Adipose tissue (tissue), 3 donors: Measurements from ENCODE around the gene KDELR1. TPM values are rescaled to one million over a fixed set of nuclear protein-coding genes. Genes with fewer than 3 reads are reported as not detected.
A peak's percentile ranks its signal among the peaks of the same experiment; 100 is the strongest.

Experiments
- H3K27ac ChIP-seq: one replicate; pipeline ENCODE4 v1.5.1; 2013; ENCODE audit warnings: low read depth, low read length
- WGBS, 3 donors: extraction: QIAGEN DNeasy Blood & Tissue Kit; methylation state at CpG; one replicate each; pipeline ENCODE4 v1.1.7; 2013; 5-methylcytosine and 5-hydroxymethylcytosine counted together
- polyA plus RNA-seq, 3 donors: library from polyadenylated mRNA; stranded (reverse); fragments of 200-250 nt; gene quantifications; one replicate each; pipeline ENCODE4 v1.2.3, GENCODE V29; 2013
- donor health status: healthy with polysubstance abuse.
- donor health status: Bipolar disorder and iron deficiency.
- donor health status: healthy.

KDELR1 gene
- polyA plus RNA-seq, 3 donors, result 86.8 to 98.2 (median 95.7) TPM

GRCh38 chr19:48354332-48354992, 36.9 kb downstream of the KDELR1 start:
- WGBS, 3 donors, result 81 to 93% (median 89%) methylated on average over 15 of the region's 15 CpGs
- no peak overlapping the region for H3K27ac ChIP-seq

DNA sequence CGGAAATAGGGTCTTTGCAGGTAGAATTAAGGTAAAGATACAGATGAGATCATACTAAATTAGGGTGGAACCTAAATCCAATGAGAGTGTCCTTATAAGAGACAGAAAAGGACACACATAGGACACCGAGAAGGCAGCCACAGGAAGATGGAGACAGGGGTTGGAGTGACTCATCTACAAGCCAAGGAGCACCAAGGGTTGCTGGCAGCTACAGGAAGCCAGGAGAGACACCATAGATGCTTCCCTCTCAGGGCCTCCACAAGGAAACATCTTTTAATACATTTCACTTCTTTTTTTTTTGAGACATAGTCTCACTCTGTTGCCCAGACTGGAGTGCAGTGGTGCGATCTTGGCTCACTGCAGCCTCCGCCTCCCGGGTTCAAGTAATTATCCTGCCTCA, 37.7 kb downstream of the KDELR1 start:
- no peak overlapping the region for H3K27ac ChIP-seq
- WGBS, 3 donors, result 87 to 92% (median 89%) methylated on average over 5 of the region's 5 CpGs

DNA sequence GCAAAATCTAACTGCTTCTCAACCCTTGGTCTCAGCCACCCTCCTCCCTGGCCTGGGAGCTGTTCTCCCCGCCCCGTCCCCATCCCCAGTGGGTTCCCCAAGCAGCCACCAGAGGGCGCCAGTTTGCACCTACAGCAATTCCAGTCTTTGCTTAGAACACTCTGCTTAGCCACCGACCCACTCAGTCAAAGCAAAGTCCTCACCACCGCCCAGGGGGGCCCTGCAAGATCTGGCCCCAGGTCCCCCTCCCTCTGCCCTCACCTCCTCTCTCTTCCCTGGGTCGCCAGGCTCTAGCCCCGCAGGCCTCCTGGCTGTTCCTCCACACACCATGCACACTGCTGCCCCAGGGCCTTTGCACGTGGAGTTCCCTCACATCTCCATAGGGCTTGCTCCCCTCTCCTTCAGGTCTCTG, 40.0 kb downstream of the KDELR1 start:
- WGBS, 3 donors, result 44 to 51% (median 45%) methylated on average over 8 of the region's 8 CpGs
- no peak overlapping the region for H3K27ac ChIP-seq

- WGBS, 3 donors, result 91 to 97% (median 93%) methylated on average over 5 of the region's 5 CpGs
Observed at GRCh38 chr19:48350856-48351255, 40.5 kb downstream of the KDELR1 start.

GRCh38 chr19:48348737-48349136, 42.6 kb downstream of the KDELR1 start:
- no peak overlapping the region for H3K27ac ChIP-seq
- WGBS, 3 donors, result 89 to 92% (median 90%) methylated on average over 7 of the region's 7 CpGs

More at GRCh38 chr19:48350856-48351255, 40.5 kb downstream of the KDELR1 start:
- no peak overlapping the region for H3K27ac ChIP-seq

DNA sequence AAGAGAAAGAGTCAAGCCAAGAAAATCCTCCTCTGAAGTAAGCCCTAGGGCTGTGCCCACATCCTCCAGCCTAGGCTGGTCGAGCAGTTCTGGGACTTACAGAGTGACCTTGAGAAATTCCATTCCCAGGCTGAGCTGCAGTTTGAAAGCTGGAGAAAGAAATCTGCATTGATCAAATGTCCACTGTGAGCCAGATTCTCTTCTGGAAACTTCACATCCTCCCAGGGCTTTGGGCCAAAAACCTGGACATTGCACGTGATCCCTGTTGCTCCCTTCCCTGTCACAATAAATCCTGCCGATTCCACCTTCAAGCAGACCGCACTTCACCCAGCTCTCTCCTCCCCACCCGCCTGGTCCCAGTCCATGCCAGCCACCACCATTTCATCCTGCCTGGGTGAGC, 43.3 kb downstream of the KDELR1 start:
- WGBS, 3 donors, result 18 to 65% (median 65%) methylated on average over 5 of the region's 5 CpGs
- H3K27ac ChIP-seq, result no peak overlapping the region

DNA sequence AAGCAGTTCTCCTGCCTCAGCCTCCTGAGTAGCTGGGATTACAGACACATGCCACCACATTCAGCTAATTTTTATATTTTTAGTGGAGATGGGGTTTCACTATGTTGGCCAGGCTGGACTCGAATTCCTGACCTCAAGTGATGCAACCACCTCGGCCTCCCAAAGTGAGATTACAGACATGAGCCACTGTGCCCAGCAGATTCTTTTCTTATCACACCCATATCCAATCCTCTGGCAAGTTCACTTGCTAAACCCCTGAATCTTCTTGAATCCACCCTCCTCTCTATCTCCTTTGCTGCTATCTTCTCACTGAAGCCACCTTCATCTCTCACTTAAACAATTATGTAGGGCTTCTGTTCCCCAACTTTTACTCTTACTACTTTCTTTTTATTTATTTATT, 45.2 kb downstream of the KDELR1 start:
- H3K27ac ChIP-seq, result no peak overlapping the region
- WGBS, 3 donors, result 71 to 95% (median 82%) methylated on average over 2 of the region's 2 CpGs

DNA sequence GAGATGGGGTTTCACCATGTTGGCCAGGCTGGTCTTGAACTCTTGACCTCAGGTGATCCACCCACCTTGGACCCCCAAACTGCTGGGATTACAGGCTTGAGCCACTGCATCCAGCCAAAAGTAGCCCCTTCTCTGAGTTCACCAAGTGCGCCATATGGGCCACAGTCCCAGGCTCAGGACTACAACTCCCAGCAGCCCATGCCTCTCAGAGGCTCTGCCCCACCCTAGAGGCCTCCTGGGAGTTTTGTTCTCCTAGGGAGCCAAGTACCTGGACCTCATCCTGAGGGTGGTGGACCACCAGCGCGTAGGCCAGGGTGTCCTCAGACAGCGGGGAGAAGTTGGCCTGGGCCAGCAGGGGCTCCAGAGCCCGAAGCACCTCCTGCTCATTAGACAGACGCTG, 46.5 kb downstream of the KDELR1 start:
- H3K27ac ChIP-seq, result no peak overlapping the region
- 97 to 99% (median 98%) methylated on average over 6 of the region's 6 CpGs for WGBS, 3 donors

GRCh38 chr19:48342841-48343540, 48.4 kb downstream of the KDELR1 start:
- H3K27ac ChIP-seq, result no peak overlapping the region

GRCh38 chr19:48342414-48342738, 49.0 kb downstream of the KDELR1 start:
- 89 to 92% (median 90%) methylated on average over 20 of the region's 20 CpGs for WGBS, 3 donors
- H3K27ac ChIP-seq, result no peak overlapping the region

More at GRCh38 chr19:48342841-48343540, 48.4 kb downstream of the KDELR1 start:
- 93 to 94% (median 93%) methylated on average over 23 of the region's 23 CpGs for WGBS, 3 donors

GRCh38 chr19:48341515-48342413, 49.6 kb downstream of the KDELR1 start:
- WGBS, 3 donors, result 94 to 96% (median 94%) methylated on average over 10 of the region's 10 CpGs
- no peak overlapping the region for H3K27ac ChIP-seq

GRCh38 chr19:48340995-48341394, 50.4 kb downstream of the KDELR1 start:
- H3K27ac ChIP-seq, result no peak overlapping the region
- 90 to 91% (median 90%) methylated on average over 11 of the region's 11 CpGs for WGBS, 3 donors

DNA sequence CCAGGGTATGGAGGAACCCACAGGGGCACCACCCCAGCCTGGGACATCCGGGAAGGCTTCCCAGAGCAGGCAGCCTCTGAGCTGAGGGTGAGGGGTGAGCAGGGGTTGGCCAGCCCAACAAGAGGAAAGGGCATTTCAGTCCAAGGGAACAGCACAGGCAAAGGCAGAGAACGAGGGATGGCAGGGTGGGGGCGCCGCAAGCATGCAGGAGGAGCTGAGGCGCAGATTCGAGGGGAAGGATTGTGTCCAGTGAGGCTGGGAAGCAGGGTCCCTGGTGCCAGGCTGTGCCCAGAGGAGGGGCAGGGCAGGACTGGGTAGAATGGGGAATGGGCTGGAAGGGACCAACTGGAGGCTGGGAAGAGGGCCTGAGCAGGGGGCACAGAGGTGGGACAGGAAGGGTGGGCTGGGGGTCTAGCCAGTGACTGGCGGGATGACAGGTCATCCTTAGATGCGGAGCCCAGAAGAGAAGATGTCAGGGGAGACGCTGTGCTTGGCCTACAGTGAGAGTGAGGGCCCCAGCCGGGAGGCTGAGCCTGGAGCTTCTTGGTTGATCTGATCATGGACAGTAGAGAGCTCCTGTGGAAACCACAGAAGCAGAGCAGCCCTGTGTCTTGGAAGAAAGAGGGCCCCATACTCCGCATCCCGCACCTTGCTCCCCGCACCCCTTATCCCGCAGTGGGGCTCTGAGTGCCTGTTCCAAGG, 52.4 kb downstream of the KDELR1 start:
- WGBS, 3 donors, result 87 to 92% (median 92%) methylated on average over 14 of the region's 14 CpGs
- H3K27ac ChIP-seq, result no peak overlapping the region

- no peak overlapping the region for H3K27ac ChIP-seq
- 94 to 95% (median 95%) methylated on average over 14 of the region's 14 CpGs for WGBS, 3 donors
Observed at GRCh38 chr19:48338253-48338755, 53.0 kb downstream of the KDELR1 start.

DNA sequence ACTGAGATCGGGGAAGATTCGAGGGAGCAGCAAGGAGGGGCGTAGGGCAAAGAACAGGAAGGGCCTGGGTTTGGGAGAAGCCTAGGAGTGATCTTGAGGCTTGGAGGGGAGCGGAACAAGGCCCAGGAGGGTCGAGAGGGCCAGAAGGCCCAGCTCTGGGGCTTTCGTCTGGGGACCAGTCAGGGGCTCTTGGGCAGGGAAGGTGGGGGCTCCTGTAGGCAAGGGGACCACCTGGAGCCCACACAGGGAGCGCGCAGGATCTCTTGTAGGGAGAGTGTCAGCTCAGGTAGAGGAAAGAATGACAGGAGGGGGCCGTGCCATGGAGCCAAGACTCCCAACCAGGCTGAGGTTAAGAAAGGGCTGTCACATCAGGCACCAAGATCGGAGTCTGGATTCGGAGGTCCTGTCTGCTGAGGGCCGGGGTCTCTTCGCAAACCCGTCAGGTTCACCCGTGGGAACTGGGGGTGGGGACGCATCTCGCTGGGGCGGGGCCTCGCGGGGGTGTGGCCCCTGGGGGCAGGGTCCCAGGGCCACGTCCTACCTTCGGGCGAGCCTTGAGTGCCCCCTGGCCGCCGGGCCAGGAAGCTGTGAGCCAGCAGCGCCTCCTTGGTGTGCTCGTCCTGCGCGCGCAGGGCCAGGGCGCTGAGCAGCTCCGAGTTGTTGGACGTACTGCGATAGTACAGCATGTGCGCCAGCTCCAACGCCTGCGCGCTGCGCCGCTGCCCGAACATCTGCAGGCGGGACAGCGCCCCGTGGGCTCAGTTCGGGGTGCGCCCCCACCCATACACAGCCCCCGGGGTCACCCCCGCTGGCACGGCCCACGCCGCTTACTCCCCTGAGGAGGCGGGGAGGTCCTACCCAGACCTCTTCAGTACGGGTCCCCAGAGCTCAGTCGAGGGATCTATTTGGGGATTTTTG, 57.6 kb downstream of the KDELR1 start:
- WGBS, 3 donors, result 3 to 7% (median 4%) methylated on average over 50 to 54 of the region's 54 CpGs

DNA sequence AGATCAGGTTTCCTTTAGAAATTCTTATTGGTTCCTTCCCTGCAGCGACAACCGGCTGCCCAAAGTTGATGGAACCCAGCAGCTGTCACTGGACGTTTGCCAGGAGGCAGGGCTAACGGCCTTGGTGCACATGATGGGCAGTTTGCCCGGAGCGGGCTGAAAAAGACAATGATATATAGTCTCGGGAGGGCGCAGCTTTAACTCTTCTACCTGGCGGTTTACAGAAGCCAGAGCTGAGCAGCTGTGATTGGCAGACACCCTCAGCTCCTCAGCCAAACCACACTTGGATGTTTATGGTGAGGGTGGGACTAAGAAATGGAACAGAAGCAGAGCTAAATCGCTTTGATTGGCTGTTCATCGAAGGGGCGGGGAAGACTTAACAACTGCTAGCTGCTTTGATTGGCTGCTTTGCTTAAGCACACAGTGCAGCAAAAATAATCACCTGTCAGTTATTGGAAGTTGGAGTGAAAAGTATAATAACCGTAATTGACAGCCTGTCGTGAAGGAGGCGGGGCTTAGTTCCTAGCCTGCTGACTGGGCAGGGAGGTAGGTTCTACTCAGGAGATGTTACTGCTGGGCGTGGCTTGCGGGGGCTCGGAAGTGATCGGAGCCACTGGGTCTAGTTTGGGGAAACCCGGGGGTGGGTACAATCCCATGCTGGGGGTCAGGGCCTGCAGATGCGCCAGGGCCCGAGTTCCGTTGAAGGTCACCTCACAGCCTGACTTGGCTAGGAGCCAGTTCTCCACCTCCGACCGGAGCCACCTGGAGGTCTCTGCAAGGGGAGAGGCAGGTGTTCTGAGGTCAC, 58.5 kb downstream of the KDELR1 start:
- WGBS, 3 donors, result 1% methylated on average over 25 of the region's 25 CpGs
- no peak overlapping the region for H3K27ac ChIP-seq

More for the DNA sequence above, 57.6 kb downstream of the KDELR1 start:
- H3K27ac ChIP-seq, result peak overlapping the region; percentile 58
